Vagina (tissue), 2 donors: ENCODE measurements around the gene GHR.

Source experiments
- POLR2A ChIP-seq, 2 donors: fragments of 450-650 bp; IDR thresholded peaks; one replicate each; pipeline ENCODE4 v1.6.1; 2017; ENCODE audit warnings: antibody characterized with exemption in 2 of 2, mild to moderate bottlenecking in 2 of 2, moderate library complexity in 2 of 2
- POLR2AphosphoS5 ChIP-seq, 2 donors: sonication (generic); formaldehyde crosslinking; IDR thresholded peaks; one replicate each; pipeline ENCODE4 v1.9.0; 2017; ENCODE audit warnings: antibody characterized with exemption in 2 of 2, mild to moderate bottlenecking in 2 of 2, low read depth in 1 of 2; ENCODE audit not compliant: insufficient read depth in 1 of 2

DNA sequence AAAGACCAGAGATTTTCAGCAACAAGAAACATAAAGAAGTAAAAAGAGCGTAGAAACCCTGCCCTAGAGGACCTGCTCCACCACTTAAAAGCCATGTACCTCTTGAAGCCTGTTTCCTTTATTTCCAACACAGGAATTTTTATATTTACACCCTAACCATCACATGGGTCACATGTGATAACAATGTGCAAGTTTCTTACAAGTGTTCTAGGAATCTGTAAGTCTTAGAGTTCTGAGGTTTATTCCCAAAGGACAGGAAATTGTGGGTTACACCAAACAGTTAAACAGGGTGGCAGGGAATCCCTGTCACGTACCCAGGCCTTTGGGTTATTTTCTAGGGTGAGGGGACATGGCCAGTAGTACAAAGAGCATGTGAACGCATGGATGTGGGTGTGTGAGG, 224.8 kb downstream of the GHR start:
- TF ChIP-seq POLR2A (IDR thresholded peaks at IDR 0.05) (no peak), POLR2AphosphoS5 (IDR thresholded peaks at IDR 0.05; ENCODE audit: insufficient read depth in 1 of 2, low read depth in 1 of 2) (no peak)
